ENCODE results near the gene ZNF799.

DNA sequence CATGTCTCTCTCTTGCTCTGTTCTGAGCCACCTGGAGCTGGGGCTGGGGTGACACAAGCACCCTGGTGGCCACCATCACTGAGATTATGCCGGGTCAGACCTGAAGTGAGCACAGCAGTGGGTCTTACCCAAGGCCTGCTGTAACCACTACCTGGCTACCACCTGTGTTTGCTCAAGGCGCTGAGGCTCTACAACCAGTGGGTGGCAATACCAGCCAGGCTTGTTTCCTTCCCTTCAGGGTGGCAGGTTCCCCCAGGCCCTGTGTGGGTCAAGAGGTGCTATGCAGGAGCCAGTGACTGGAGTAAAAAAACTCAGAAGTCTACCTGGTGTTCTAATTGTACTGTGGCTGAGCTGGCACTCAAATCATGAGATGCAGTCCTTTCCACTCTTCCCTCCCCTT is 47.7 kb upstream of the ZNF799 start:
- TF ChIP-seq REST (IDR thresholded peaks at IDR 0.05; ENCODE audit: insufficient read depth in 1 of 2, low read depth in 2 of 2, low read length in 2 of 2) (no peak), POLR2AphosphoS5 (IDR thresholded peaks at IDR 0.05; ENCODE audit: low read depth, low read length) (no peak), SIN3A (IDR thresholded peaks at IDR 0.05; ENCODE audit: borderline replicate concordance, insufficient read depth, low read length) (no peak), TAF1 (IDR thresholded peaks at IDR 0.05; ENCODE audit: borderline replicate concordance, insufficient read depth, low read length) (no peak)
